WTC11 (cell line): ENCODE measurements around the gene NEDD4L. TPM values are rescaled to one million over a fixed set of nuclear protein-coding genes. Genes with fewer than 3 reads are reported as not detected.

Experiments used
- ATAC-seq: fragments of 200-7000 bp; cut with Tn5 transposase; 2 replicates; pipeline ENCODE4 v1.10.0; 2021; ENCODE audit warnings: mild to moderate bottlenecking, moderate library complexity
- CTCF ChIA-PET: fragments of 300-600 bp; sonication (Branson Sonifier 250); formaldehyde crosslinking; loops from one replicate; lab custom pipeline; 2021; ENCODE audit warnings: antibody characterized with exemption; lab: Charles Lee
- POLR2A ChIA-PET: fragments of 350-600 bp; sonication (Branson Sonifier 250); formaldehyde crosslinking; loops from one replicate; lab custom pipeline; 2021; ENCODE audit warnings: antibody characterized with exemption; lab: Charles Lee
- DNase-seq: peaks from one replicate; pipeline ENCODE4 v3.0.0; 2021; ENCODE audit warnings: low spot score
- H3K27ac Mint-ChIP-seq: 2 replicates; pipeline ENCODE4 v1.8.0; 2021; ENCODE audit warnings: mixed read lengths
- H3K27me3 Mint-ChIP-seq: 2 replicates; pipeline ENCODE4 v1.8.0; 2021; ENCODE audit warnings: low read depth, mild to moderate bottlenecking, moderate library complexity, mixed read lengths
- H3K36me3 Mint-ChIP-seq: 2 replicates; pipeline ENCODE4 v1.8.0; 2021; ENCODE audit warnings: mixed read lengths
- H3K4me1 Mint-ChIP-seq: 2 replicates; pipeline ENCODE4 v1.8.0; 2022; ENCODE audit warnings: mixed read lengths
- H3K4me3 Mint-ChIP-seq: 2 replicates; pipeline ENCODE4 v1.8.0; 2021; ENCODE audit warnings: mild to moderate bottlenecking, moderate library complexity, mixed read lengths
- H3K9me3 Mint-ChIP-seq: 2 replicates; pipeline ENCODE4 v1.8.0; 2021; ENCODE audit warnings: mixed read lengths
- ATF6 ChIP-seq: sonication (generic); formaldehyde crosslinking; IDR thresholded peaks from 2 replicates; pipeline ENCODE4 v1.8.1; 2023; ENCODE audit warnings: mild to moderate bottlenecking, missing genetic modification reagents
- ETV6 ChIP-seq: sonication (generic); formaldehyde crosslinking; IDR thresholded peaks from 2 replicates; pipeline ENCODE4 v1.8.1; 2022; ENCODE audit warnings: mild to moderate bottlenecking, missing genetic modification reagents
- GRHL2 ChIP-seq: fragments of 250-450 bp; sonication (Bioruptor Pico); IDR thresholded peaks from 2 replicates; pipeline ENCODE4 v1.8.0; 2022; ENCODE audit warnings: mild to moderate bottlenecking, moderate library complexity; ENCODE audit not compliant: insufficient replicate concordance, severe bottlenecking
- HMGA2 ChIP-seq: fragments of 250-450 bp; sonication (Bioruptor Pico); IDR thresholded peaks from 2 replicates; pipeline ENCODE4 v1.4.0; 2021; ENCODE audit warnings: mild to moderate bottlenecking, moderate library complexity
- SP1 ChIP-seq: sonication (generic); formaldehyde crosslinking; conservative IDR thresholded peaks from 2 replicates; pipeline ENCODE4 v1.8.1; 2022; ENCODE audit warnings: missing genetic modification reagents
- STAT6 ChIP-seq: sonication (generic); formaldehyde crosslinking; conservative IDR thresholded peaks from 2 replicates; pipeline ENCODE4 v1.8.1; 2023; ENCODE audit warnings: mild to moderate bottlenecking, low read depth, missing genetic modification reagents, moderate library complexity
- USF2 ChIP-seq: sonication (generic); formaldehyde crosslinking; IDR thresholded peaks from 2 replicates; pipeline ENCODE4 v1.8.1; 2023; ENCODE audit warnings: mild to moderate bottlenecking, missing genetic modification reagents, moderate library complexity
- ZNF138 ChIP-seq: sonication (generic); formaldehyde crosslinking; conservative IDR thresholded peaks from 2 replicates; pipeline ENCODE4 v1.8.1; 2022; ENCODE audit warnings: mild to moderate bottlenecking, moderate library complexity, missing genetic modification reagents
- ZNF416 ChIP-seq: fragments of 250-450 bp; sonication (Bioruptor Pico); IDR thresholded peaks from 2 replicates; pipeline ENCODE4 v1.9.0; 2021; ENCODE audit warnings: mild to moderate bottlenecking, inconsistent platforms
- ZNF423 ChIP-seq: fragments of 250-450 bp; sonication (Bioruptor Pico); IDR thresholded peaks from 2 replicates; pipeline ENCODE4 v2.1.2; 2022; ENCODE audit warnings: mild to moderate bottlenecking, moderate library complexity
- total RNA-seq: library from RNA; stranded (reverse); gene quantifications from 3 replicates; pipeline ENCODE4 v1.2.3, GENCODE V29; 2021
- TF ChIP-seq, protein P1 (sequence below): sonication (generic); formaldehyde crosslinking; IDR thresholded peaks from 2 replicates; pipeline ENCODE4 v1.8.1; 2023; ENCODE audit warnings: mild to moderate bottlenecking, missing genetic modification reagents, borderline replicate concordance
- TF ChIP-seq, protein P2 (sequence below): sonication (generic); formaldehyde crosslinking; IDR thresholded peaks from 2 replicates; pipeline ENCODE4 v1.8.1; 2023; ENCODE audit warnings: mild to moderate bottlenecking, moderate library complexity, missing genetic modification reagents

Gene NEDD4L
- total RNA-seq, 1 experiment from 2014 or later = 88.0 TPM

- ChIA-PET CTCF (no interaction called here), POLR2A (no interaction called here)
- H3K9me3 Mint-ChIP-seq = 0 out of 2 replicates have a peak, but pooled peaks cover 1% of the 10 kb centered on the region
- H3K4me3 Mint-ChIP-seq = no peak overlapping the region
- H3K36me3 Mint-ChIP-seq = 0 out of 2 replicates have a peak, but pooled peaks cover 2% of the 10 kb centered on the region
- peak overlapping the region; percentile 79 for H3K27ac Mint-ChIP-seq
- TF ChIP-seq GRHL2 (CRISPR knock-in tag) (no peak), STAT6 (CRISPR knock-in tag) (no peak), HMGA2 (CRISPR knock-in tag) (no peak), ZNF416 (no peak), ZNF423 (CRISPR knock-in tag) (no peak), ATF6 (CRISPR knock-in tag) (no peak), USF2 (CRISPR knock-in tag) (no peak), ZNF138 (CRISPR knock-in tag) (no peak), SP1 (CRISPR knock-in tag) (no peak), ETV6 (CRISPR knock-in tag) (no peak)
- TF ChIP-seq, protein P1, sequence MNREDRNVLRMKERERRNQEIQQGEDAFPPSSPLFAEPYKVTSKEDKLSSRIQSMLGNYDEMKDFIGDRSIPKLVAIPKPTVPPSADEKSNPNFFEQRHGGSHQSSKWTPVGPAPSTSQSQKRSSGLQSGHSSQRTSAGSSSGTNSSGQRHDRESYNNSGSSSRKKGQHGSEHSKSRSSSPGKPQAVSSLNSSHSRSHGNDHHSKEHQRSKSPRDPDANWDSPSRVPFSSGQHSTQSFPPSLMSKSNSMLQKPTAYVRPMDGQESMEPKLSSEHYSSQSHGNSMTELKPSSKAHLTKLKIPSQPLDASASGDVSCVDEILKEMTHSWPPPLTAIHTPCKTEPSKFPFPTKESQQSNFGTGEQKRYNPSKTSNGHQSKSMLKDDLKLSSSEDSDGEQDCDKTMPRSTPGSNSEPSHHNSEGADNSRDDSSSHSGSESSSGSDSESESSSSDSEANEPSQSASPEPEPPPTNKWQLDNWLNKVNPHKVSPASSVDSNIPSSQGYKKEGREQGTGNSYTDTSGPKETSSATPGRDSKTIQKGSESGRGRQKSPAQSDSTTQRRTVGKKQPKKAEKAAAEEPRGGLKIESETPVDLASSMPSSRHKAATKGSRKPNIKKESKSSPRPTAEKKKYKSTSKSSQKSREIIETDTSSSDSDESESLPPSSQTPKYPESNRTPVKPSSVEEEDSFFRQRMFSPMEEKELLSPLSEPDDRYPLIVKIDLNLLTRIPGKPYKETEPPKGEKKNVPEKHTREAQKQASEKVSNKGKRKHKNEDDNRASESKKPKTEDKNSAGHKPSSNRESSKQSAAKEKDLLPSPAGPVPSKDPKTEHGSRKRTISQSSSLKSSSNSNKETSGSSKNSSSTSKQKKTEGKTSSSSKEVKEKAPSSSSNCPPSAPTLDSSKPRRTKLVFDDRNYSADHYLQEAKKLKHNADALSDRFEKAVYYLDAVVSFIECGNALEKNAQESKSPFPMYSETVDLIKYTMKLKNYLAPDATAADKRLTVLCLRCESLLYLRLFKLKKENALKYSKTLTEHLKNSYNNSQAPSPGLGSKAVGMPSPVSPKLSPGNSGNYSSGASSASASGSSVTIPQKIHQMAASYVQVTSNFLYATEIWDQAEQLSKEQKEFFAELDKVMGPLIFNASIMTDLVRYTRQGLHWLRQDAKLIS (CRISPR knock-in tag) = no peak
- TF ChIP-seq, protein P2, sequence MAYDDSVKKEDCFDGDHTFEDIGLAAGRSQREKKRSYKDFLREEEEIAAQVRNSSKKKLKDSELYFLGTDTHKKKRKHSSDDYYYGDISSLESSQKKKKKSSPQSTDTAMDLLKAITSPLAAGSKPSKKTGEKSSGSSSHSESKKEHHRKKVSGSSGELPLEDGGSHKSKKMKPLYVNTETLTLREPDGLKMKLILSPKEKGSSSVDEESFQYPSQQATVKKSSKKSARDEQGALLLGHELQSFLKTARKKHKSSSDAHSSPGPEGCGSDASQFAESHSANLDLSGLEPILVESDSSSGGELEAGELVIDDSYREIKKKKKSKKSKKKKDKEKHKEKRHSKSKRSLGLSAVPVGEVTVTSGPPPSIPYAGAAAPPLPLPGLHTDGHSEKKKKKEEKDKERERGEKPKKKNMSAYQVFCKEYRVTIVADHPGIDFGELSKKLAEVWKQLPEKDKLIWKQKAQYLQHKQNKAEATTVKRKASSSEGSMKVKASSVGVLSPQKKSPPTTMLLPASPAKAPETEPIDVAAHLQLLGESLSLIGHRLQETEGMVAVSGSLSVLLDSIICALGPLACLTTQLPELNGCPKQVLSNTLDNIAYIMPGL = no peak
- no peak for DNase-seq
- peaks cover 36% of the 10 kb centered on the region for H3K4me1 Mint-ChIP-seq
- ATAC-seq = no peak
- H3K27me3 Mint-ChIP-seq = no peaks in the 10 kb centered on the region
Measured at GRCh38 chr18:58287353-58288274, 243.6 kb downstream of the NEDD4L start.
